Fibroblast of lung (primary cell): ENCODE data around the gene WAPL.

Experiments used
- EZH2 ChIP-seq: IDR thresholded peaks from 2 replicates; pipeline ENCODE4 v1.5.1; 2012; ENCODE audit warnings: low read length, control low read depth, mild to moderate bottlenecking; ENCODE audit errors: missing control alignments
- TF ChIP-seq, protein P1 (sequence below), 2 donors: IDR thresholded peaks in 1 of 2; conservative IDR thresholded peaks in 1 of 2; 1 replicate in 1 of 2; 2 replicates in 1 of 2; pipeline ENCODE4 v1.5.1; 2011 to 2012; ENCODE audit warnings: low read length in 2 of 2, control low read depth in 1 of 2, inconsistent platforms in 1 of 2, low read depth in 1 of 2, mild to moderate bottlenecking in 1 of 2

DNA sequence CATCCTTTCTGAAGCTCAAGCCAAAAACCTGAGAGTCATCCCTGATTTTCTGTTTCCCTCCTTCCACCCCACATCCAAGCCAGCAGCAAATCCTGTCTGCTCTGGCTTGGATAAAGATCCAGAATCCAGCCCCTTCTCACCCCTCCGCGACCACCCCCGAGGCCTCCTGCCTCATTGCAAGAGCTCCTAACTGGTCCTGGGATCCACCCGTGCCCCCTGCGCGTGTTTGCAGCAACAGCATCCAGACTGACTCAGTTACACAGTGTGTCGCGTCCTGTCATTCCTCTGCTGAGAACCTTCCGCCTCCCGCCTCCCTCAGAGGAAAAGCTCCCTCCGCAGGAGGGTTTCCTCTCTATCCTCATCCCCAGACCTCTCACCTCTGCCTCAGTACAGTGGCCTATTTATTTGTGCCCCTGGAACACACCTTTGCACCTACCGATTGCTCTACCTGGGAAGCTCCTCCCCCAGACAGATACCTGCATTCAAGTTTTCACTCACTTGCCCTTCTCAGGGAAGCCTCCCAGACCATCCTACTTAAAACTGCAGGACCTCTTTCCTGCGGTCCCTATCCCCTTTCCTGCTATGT is 133.4 kb downstream of the WAPL start:
- TF ChIP-seq, protein P1, sequence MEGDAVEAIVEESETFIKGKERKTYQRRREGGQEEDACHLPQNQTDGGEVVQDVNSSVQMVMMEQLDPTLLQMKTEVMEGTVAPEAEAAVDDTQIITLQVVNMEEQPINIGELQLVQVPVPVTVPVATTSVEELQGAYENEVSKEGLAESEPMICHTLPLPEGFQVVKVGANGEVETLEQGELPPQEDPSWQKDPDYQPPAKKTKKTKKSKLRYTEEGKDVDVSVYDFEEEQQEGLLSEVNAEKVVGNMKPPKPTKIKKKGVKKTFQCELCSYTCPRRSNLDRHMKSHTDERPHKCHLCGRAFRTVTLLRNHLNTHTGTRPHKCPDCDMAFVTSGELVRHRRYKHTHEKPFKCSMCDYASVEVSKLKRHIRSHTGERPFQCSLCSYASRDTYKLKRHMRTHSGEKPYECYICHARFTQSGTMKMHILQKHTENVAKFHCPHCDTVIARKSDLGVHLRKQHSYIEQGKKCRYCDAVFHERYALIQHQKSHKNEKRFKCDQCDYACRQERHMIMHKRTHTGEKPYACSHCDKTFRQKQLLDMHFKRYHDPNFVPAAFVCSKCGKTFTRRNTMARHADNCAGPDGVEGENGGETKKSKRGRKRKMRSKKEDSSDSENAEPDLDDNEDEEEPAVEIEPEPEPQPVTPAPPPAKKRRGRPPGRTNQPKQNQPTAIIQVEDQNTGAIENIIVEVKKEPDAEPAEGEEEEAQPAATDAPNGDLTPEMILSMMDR (conservative IDR thresholded peaks at IDR 0.05 in 1 of 2, IDR thresholded peaks at IDR 0.05 in 1 of 2; ENCODE audit: low read depth in 1 of 2, low read length in 2 of 2) = no peak
- TF ChIP-seq EZH2 = no peak
